HepG2 (cell line): ENCODE results near the gene KCTD19. TPM values are rescaled to one million over a fixed set of nuclear protein-coding genes. Genes with fewer than 3 reads are reported as not detected.

Experiments
- ATF1 ChIP-seq: IDR thresholded peaks from 2 replicates; pipeline ENCODE4 v1.6.1; 2016; ENCODE audit warnings: mild to moderate bottlenecking, control low read depth
- ELF3 ChIP-seq: IDR thresholded peaks from 2 replicates; pipeline ENCODE4 v1.6.1; 2016; ENCODE audit warnings: missing genetic modification reagents, missing compliant biosample characterization
- HIVEP1 ChIP-seq: sonication (generic); formaldehyde crosslinking; IDR thresholded peaks from 2 replicates; pipeline ENCODE4 v1.4.0; 2020; ENCODE audit warnings: mild to moderate bottlenecking, missing genetic modification reagents
- KAT2B ChIP-seq: fragments of 150-350 bp; IDR thresholded peaks from 2 replicates; pipeline ENCODE4 v1.6.1; 2014; ENCODE audit warnings: low read depth, low read length, borderline replicate concordance
- MAFF ChIP-seq: IDR thresholded peaks from 2 replicates; pipeline ENCODE4 v1.6.1; 2011; ENCODE audit warnings: low read depth, low read length, improper control_type of control experiment
- MAFK ChIP-seq, 2 experiments: IDR thresholded peaks in 1 of 2; conservative IDR thresholded peaks in 1 of 2; 2 replicates each; pipeline ENCODE4 v1.6.1; 2011; ENCODE audit warnings: improper control_type of control experiment in 2 of 2, low read length in 2 of 2
- SAP130 ChIP-seq: IDR thresholded peaks from 2 replicates; pipeline ENCODE4 v1.6.1; 2016; ENCODE audit warnings: low read depth
- SNAPC2 ChIP-seq: sonication (generic); formaldehyde crosslinking; IDR thresholded peaks from 2 replicates; pipeline ENCODE4 v1.8.1; 2022; ENCODE audit warnings: mild to moderate bottlenecking, missing genetic modification reagents
- ZNF230 ChIP-seq: sonication (generic); formaldehyde crosslinking; IDR thresholded peaks from 2 replicates; pipeline ENCODE4 v1.4.0; 2020; ENCODE audit warnings: mild to moderate bottlenecking, missing genetic modification reagents
- ZNF235 ChIP-seq: sonication (generic); formaldehyde crosslinking; IDR thresholded peaks from 2 replicates; pipeline ENCODE4 v1.8.1; 2023; ENCODE audit warnings: mild to moderate bottlenecking, missing genetic modification reagents, borderline replicate concordance
- ZNF33A ChIP-seq: sonication (generic); formaldehyde crosslinking; IDR thresholded peaks from 2 replicates; pipeline ENCODE4 v1.5.1; 2020; ENCODE audit warnings: missing genetic modification reagents, mild to moderate bottlenecking, moderate library complexity, borderline replicate concordance
- ZNF660 ChIP-seq: sonication (generic); formaldehyde crosslinking; IDR thresholded peaks from 2 replicates; pipeline ENCODE4 v1.5.1; 2020; ENCODE audit warnings: mild to moderate bottlenecking, low read depth, missing genetic modification reagents, borderline replicate concordance
- ZNF737 ChIP-seq: sonication (generic); formaldehyde crosslinking; IDR thresholded peaks from 2 replicates; pipeline ENCODE4 v1.5.0; 2020; ENCODE audit warnings: missing genetic modification reagents, mild to moderate bottlenecking, borderline replicate concordance
- ZNF773 ChIP-seq: sonication (generic); formaldehyde crosslinking; IDR thresholded peaks from 2 replicates; pipeline ENCODE4 v1.4.0; 2020; ENCODE audit warnings: missing genetic modification reagents, borderline replicate concordance
- polyA plus RNA-seq, 8 experiments: library from polyadenylated mRNA; depleted of rRNA in 3 of 8; stranded (reverse) in 7 of 8; unstranded in 1 of 8; fragments of >200 nt; fragmentation: Illumina TruSeq in 4 of 8; extraction: Trizol in 4 of 8; gene quantifications; 2 replicates each; pipeline versions ENCODE4 v1.2.1 to v1.2.3, GENCODE V29; 2011 to 2016; ENCODE audit warnings: low read depth in 4 of 8, missing spikeins in 1 of 8, mixed read lengths in 1 of 8; ENCODE audit not compliant: insufficient read depth in 1 of 8
- total RNA-seq, 5 experiments: library from RNA; depleted of rRNA; stranded (reverse); fragments of >200 nt; fragmentation: Illumina TruSeq; extraction: Trizol; gene quantifications; 2 replicates each; pipeline ENCODE4 v1.2.3, GENCODE V29; 2016; ENCODE audit warnings: low read depth in 1 of 5
- TF ChIP-seq, protein P1 (sequence below): sonication (generic); formaldehyde crosslinking; conservative IDR thresholded peaks from 2 replicates; pipeline ENCODE4 v1.4.0; 2020; ENCODE audit warnings: missing genetic modification reagents
- TF ChIP-seq, protein P2 (sequence below): sonication (generic); formaldehyde crosslinking; IDR thresholded peaks from 2 replicates; pipeline ENCODE4 v1.4.0; 2020; ENCODE audit warnings: mild to moderate bottlenecking, low read depth, missing genetic modification reagents
- TF ChIP-seq, protein P3 (sequence below): sonication (generic); formaldehyde crosslinking; IDR thresholded peaks from 2 replicates; pipeline ENCODE4 v1.4.0; 2020; ENCODE audit warnings: missing genetic modification reagents, borderline replicate concordance
- TF ChIP-seq, protein P4 (sequence below): sonication (generic); formaldehyde crosslinking; conservative IDR thresholded peaks from 2 replicates; pipeline ENCODE4 v1.8.0; 2022; ENCODE audit warnings: mild to moderate bottlenecking, moderate library complexity, missing genetic modification reagents
- TF ChIP-seq, protein P5 (sequence below): sonication (generic); formaldehyde crosslinking; IDR thresholded peaks from 2 replicates; pipeline ENCODE4 v1.4.0; 2020; ENCODE audit warnings: missing genetic modification reagents
- TF ChIP-seq, protein P6 (sequence below): sonication (generic); IDR thresholded peaks from 2 replicates; pipeline ENCODE4 v1.6.1; 2016; ENCODE audit warnings: low read depth, borderline replicate concordance

The KCTD19 gene
- total and polyA plus RNA-seq, 2 of the 13 experiments (the other 11 are each of a cell fraction or from before 2014, with no cell fraction given), result not detected

DNA sequence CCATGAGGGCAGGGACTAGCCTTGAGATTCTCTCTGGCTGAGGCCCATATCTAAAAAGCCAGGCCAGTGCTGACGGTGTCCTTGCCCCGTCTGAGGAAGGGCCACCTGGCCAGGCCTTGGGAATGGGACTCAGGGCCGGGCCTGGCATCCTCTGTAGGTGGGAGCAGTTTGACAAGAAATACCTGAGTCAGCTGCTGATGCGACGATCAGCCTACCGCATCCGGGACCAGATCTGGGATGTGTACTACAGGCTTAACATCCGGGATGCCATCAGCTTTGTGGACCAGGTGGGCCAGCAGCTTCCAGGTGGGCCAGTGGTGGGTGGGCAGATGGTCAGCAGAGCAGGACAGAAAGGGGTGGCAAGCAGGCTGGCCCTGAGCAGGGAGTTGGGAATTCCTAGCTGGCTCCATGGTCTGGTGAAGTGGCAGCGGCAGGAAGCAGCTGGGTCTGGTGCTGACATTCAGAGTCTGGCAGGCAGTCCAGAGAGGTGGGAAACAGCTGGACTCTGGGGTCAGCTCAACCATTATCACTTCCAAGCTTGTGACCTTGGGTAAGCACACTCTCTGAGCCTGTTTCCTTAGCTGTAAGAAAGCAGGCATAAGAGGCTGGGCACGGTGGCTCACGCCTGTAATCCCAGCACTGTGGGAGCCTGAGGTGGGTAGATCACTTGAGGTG lies 68.2 kb downstream of the KCTD19 start (continued):
- TF ChIP-seq, protein P1, sequence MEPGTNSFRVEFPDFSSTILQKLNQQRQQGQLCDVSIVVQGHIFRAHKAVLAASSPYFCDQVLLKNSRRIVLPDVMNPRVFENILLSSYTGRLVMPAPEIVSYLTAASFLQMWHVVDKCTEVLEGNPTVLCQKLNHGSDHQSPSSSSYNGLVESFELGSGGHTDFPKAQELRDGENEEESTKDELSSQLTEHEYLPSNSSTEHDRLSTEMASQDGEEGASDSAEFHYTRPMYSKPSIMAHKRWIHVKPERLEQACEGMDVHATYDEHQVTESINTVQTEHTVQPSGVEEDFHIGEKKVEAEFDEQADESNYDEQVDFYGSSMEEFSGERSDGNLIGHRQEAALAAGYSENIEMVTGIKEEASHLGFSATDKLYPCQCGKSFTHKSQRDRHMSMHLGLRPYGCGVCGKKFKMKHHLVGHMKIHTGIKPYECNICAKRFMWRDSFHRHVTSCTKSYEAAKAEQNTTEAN, result no peak
- TF ChIP-seq, protein P2, sequence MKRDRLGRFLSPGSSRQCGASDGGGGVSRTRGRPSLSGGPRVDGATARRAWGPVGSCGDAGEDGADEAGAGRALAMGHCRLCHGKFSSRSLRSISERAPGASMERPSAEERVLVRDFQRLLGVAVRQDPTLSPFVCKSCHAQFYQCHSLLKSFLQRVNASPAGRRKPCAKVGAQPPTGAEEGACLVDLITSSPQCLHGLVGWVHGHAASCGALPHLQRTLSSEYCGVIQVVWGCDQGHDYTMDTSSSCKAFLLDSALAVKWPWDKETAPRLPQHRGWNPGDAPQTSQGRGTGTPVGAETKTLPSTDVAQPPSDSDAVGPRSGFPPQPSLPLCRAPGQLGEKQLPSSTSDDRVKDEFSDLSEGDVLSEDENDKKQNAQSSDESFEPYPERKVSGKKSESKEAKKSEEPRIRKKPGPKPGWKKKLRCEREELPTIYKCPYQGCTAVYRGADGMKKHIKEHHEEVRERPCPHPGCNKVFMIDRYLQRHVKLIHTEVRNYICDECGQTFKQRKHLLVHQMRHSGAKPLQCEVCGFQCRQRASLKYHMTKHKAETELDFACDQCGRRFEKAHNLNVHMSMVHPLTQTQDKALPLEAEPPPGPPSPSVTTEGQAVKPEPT (CRISPR knock-in tag), result no peak
- TF ChIP-seq, protein P3, sequence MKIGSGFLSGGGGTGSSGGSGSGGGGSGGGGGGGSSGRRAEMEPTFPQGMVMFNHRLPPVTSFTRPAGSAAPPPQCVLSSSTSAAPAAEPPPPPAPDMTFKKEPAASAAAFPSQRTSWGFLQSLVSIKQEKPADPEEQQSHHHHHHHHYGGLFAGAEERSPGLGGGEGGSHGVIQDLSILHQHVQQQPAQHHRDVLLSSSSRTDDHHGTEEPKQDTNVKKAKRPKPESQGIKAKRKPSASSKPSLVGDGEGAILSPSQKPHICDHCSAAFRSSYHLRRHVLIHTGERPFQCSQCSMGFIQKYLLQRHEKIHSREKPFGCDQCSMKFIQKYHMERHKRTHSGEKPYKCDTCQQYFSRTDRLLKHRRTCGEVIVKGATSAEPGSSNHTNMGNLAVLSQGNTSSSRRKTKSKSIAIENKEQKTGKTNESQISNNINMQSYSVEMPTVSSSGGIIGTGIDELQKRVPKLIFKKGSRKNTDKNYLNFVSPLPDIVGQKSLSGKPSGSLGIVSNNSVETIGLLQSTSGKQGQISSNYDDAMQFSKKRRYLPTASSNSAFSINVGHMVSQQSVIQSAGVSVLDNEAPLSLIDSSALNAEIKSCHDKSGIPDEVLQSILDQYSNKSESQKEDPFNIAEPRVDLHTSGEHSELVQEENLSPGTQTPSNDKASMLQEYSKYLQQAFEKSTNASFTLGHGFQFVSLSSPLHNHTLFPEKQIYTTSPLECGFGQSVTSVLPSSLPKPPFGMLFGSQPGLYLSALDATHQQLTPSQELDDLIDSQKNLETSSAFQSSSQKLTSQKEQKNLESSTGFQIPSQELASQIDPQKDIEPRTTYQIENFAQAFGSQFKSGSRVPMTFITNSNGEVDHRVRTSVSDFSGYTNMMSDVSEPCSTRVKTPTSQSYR (CRISPR knock-in tag), result no peak
- TF ChIP-seq HIVEP1 (peak; percentile 33; the same call in 1 of the 2 replicates), ZNF235 (CRISPR knock-in tag) (no peak), ZNF737 (CRISPR knock-in tag) (no peak), ZNF230 (CRISPR knock-in tag) (no peak), MAFK (conservative IDR thresholded peaks at IDR 0.05 in 1 of 2, IDR thresholded peaks at IDR 0.05 in 1 of 2; ENCODE audit: low read length in 2 of 2) (peak; percentile 52 to 60), KAT2B (no peak), ELF3 (CRISPR knock-in tag) (no peak), ZNF773 (CRISPR knock-in tag) (no peak), SNAPC2 (CRISPR knock-in tag) (no peak), ZNF660 (CRISPR knock-in tag) (no peak), ATF1 (CRISPR knock-in tag) (no peak), ZNF33A (CRISPR knock-in tag) (no peak), SAP130 (no peak), MAFF (peak; percentile 49; the same call in 1 of the 2 replicates)
- TF ChIP-seq, protein P4, sequence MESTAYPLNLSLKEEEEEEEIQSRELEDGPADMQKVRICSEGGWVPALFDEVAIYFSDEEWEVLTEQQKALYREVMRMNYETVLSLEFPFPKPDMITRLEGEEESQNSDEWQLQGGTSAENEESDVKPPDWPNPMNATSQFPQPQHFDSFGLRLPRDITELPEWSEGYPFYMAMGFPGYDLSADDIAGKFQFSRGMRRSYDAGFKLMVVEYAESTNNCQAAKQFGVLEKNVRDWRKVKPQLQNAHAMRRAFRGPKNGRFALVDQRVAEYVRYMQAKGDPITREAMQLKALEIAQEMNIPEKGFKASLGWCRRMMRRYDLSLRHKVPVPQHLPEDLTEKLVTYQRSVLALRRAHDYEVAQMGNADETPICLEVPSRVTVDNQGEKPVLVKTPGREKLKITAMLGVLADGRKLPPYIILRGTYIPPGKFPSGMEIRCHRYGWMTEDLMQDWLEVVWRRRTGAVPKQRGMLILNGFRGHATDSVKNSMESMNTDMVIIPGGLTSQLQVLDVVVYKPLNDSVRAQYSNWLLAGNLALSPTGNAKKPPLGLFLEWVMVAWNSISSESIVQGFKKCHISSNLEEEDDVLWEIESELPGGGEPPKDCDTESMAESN (CRISPR knock-in tag), result no peak
- TF ChIP-seq, protein P5, sequence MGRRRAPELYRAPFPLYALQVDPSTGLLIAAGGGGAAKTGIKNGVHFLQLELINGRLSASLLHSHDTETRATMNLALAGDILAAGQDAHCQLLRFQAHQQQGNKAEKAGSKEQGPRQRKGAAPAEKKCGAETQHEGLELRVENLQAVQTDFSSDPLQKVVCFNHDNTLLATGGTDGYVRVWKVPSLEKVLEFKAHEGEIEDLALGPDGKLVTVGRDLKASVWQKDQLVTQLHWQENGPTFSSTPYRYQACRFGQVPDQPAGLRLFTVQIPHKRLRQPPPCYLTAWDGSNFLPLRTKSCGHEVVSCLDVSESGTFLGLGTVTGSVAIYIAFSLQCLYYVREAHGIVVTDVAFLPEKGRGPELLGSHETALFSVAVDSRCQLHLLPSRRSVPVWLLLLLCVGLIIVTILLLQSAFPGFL, result no peak
- TF ChIP-seq, protein P6, sequence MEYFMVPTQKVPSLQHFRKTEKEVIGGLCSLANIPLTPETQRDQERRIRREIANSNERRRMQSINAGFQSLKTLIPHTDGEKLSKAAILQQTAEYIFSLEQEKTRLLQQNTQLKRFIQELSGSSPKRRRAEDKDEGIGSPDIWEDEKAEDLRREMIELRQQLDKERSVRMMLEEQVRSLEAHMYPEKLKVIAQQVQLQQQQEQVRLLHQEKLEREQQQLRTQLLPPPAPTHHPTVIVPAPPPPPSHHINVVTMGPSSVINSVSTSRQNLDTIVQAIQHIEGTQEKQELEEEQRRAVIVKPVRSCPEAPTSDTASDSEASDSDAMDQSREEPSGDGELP, result peak; percentile 52
